Natural killer cell (primary cell): ENCODE measurements around the gene EPHA4. TPM values are rescaled to one million over a fixed set of nuclear protein-coding genes. Genes with fewer than 3 reads are reported as not detected.

ENCODE experiments used
- ATAC-seq, 3 donors: fragments of 150-1000 bp in 2 of 3; fragments of 200-7000 bp in 1 of 3; cut with Tn5 transposase; 1 replicate in 1 of 3; 2 replicates in 2 of 3; pipeline ENCODE4 v1.10.0; 2021; ENCODE audit warnings: mild to moderate bottlenecking in 2 of 3, moderate library complexity in 2 of 3
- DNase-seq, 2 donors: peaks; one replicate each; pipeline versions ENCODE4 v3.0.0 to v3.0.0-alpha.2; 2013 to 2021; ENCODE audit warnings: mixed read lengths in 1 of 2
- H3K27ac ChIP-seq: one replicate; pipeline ENCODE4 v1.5.1; 2013; ENCODE audit warnings: mild to moderate bottlenecking, low read length
- H3K27me3 ChIP-seq: one replicate; pipeline ENCODE4 v1.6.1; 2013; ENCODE audit warnings: low read length; ENCODE audit not compliant: control insufficient read depth, insufficient read depth
- H3K36me3 ChIP-seq: one replicate; pipeline ENCODE4 v1.6.1; 2013; ENCODE audit warnings: low read length; ENCODE audit not compliant: control insufficient read depth, insufficient read depth
- H3K4me1 ChIP-seq: one replicate; pipeline ENCODE4 v1.6.1; 2013; ENCODE audit warnings: low read length; ENCODE audit not compliant: control insufficient read depth, insufficient read depth
- H3K4me3 ChIP-seq: one replicate; pipeline ENCODE4 v1.5.1; 2013; ENCODE audit warnings: low read length
- H3K9me3 ChIP-seq: one replicate; pipeline ENCODE4 v1.6.1; 2013; ENCODE audit warnings: low read length; ENCODE audit not compliant: control insufficient read depth, insufficient read depth
- H3K27ac Mint-ChIP-seq, 2 donors: one replicate each; pipeline ENCODE4 v1.8.0; 2022; ENCODE audit warnings: mild to moderate bottlenecking in 2 of 2, mixed read lengths in 2 of 2, moderate library complexity in 1 of 2
- H3K27me3 Mint-ChIP-seq, 2 donors: one replicate each; pipeline ENCODE4 v1.8.0; 2022; ENCODE audit warnings: low read depth in 2 of 2, mixed read lengths in 2 of 2
- H3K36me3 Mint-ChIP-seq: one replicate; pipeline ENCODE4 v1.8.0; 2022; ENCODE audit warnings: mixed read lengths
- H3K4me1 Mint-ChIP-seq, 2 donors: one replicate each; pipeline ENCODE4 v1.8.0; 2022; ENCODE audit warnings: mixed read lengths in 2 of 2
- H3K4me3 Mint-ChIP-seq: one replicate; pipeline ENCODE4 v1.8.0; 2022; ENCODE audit warnings: mild to moderate bottlenecking, moderate library complexity, mixed read lengths
- H3K9me3 Mint-ChIP-seq, 2 donors: one replicate each; pipeline ENCODE4 v1.8.0; 2022; ENCODE audit warnings: mixed read lengths in 2 of 2
- WGBS: methylation state at CpG from one replicate; pipeline ENCODE4 v1.1.7; 2013; ENCODE audit warnings: missing lambda C conversion rate; ENCODE audit not compliant: insufficient coverage; 5-methylcytosine and 5-hydroxymethylcytosine counted together
- intact Hi-C: fragments of 100-400 bp; cut with micrococcal nuclease; formaldehyde crosslinking; loops from one replicate; pipeline ENCODE4 v1.14.2; 2022
- total RNA-seq, 4 donors: library from RNA; stranded (reverse); fragments of 120-200 nt in 1 of 4; gene quantifications; one replicate each; pipeline versions ENCODE4 v1.2.3 to v1.2.4, GENCODE V29; 2013 to 2022
- TF ChIP-seq, protein P1 (sequence below): fragments of 200-600 bp; IDR thresholded peaks from one replicate; pipeline ENCODE4 v1.8.0; 2022; ENCODE audit warnings: antibody characterized with exemption

EPHA4 gene
- total RNA-seq, 3 donors from 2014 or later (not counting 1 experiment from before 2014, with no cell fraction given): 27.2 to 48.6 (median 44.7) TPM

DNA sequence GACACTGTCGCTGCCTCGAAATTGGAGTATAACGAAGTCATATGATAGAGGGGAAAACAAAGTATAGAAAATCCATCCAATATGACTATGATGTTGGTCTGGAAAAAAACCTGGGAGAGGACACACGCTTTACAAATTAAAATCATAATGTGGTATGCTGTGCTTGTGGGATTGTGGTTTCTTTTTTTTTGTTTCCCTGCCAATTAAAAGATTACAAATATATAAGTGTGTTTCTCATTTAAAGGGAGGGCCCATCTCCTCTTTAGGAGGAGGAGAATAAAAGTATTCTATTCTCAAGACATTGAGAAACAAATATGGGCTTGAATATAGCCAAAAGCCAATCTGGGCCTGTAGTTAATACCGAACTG, 86.6 kb downstream of the EPHA4 start:
- Mint-ChIP-seq H3K9me3 (no peaks in the 10 kb centered on the region), H3K27ac (no peak overlapping the region), H3K4me1 (peaks cover 0 to 5% of the 10 kb centered on the region in 2 donors), H3K4me3 (no peak overlapping the region), H3K27me3 (no peaks in the 10 kb centered on the region), H3K36me3 (peaks cover 5% of the 10 kb centered on the region)
- Histone ChIP-seq H3K9me3 (no peaks in the 10 kb centered on the region), H3K36me3 (peaks cover 5% of the 10 kb centered on the region), H3K27me3 (no peaks in the 10 kb centered on the region), H3K4me3 (no peak overlapping the region), H3K4me1 (no peaks in the 10 kb centered on the region), H3K27ac (no peak overlapping the region)
- DNase-seq (no peak), ATAC-seq (no peak)
- TF ChIP-seq, protein P1, sequence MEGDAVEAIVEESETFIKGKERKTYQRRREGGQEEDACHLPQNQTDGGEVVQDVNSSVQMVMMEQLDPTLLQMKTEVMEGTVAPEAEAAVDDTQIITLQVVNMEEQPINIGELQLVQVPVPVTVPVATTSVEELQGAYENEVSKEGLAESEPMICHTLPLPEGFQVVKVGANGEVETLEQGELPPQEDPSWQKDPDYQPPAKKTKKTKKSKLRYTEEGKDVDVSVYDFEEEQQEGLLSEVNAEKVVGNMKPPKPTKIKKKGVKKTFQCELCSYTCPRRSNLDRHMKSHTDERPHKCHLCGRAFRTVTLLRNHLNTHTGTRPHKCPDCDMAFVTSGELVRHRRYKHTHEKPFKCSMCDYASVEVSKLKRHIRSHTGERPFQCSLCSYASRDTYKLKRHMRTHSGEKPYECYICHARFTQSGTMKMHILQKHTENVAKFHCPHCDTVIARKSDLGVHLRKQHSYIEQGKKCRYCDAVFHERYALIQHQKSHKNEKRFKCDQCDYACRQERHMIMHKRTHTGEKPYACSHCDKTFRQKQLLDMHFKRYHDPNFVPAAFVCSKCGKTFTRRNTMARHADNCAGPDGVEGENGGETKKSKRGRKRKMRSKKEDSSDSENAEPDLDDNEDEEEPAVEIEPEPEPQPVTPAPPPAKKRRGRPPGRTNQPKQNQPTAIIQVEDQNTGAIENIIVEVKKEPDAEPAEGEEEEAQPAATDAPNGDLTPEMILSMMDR: no peak
- intact Hi-C loops: no loop called here
- WGBS: 90% methylated on average over 2 of the region's 5 CpGs

DNA sequence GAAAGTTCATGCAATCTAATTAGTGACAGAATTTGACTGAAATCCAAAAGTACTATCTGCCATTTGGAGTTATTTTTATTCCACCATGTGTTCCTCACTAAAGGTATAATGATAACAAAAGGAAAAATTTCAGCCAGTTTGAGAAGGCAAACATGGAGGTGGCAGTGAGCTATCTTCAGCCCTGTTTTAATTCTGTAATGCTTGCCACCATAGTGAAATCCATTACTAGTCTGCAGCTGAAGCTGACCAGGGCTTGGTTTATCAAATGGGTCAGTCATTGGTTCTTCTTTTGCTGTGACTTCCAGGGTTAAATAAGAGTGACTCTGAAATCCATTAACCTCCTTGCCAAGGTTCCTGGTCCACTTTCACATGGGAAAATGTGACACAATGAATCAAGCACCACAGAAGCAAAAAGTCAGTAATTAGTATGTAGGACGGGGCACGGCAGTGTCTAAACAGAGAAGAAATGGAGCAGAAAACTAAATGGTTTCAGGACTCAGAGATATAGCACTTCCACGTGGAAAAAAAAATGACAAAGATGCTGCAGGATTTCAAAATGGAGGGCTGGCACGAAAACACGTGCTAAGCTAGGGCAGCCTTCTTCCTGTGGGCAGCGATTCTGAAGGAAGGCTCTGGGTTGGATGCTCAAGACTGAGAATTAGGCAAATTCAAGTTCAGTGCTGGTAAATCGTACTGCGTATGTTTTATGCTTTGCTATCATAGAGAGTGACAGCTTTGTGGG, 87.2 kb downstream of the EPHA4 start:
- intact Hi-C loops: no loop called here
- peaks cover 7% of the 10 kb centered on the region for H3K36me3 ChIP-seq
- DNase-seq: no peak
- H3K27me3 Mint-ChIP-seq: no peaks in the 10 kb centered on the region
- H3K27ac ChIP-seq: no peak overlapping the region
- H3K36me3 Mint-ChIP-seq: peaks cover 7% of the 10 kb centered on the region
- H3K27me3 ChIP-seq: no peaks in the 10 kb centered on the region
- no peaks in the 10 kb centered on the region for H3K4me1 ChIP-seq
- TF ChIP-seq, protein P1: no peak
- H3K4me1 Mint-ChIP-seq: peaks cover 0 to 4% of the 10 kb centered on the region in 2 donors
- H3K27ac Mint-ChIP-seq: no peak overlapping the region
- ATAC-seq: no peak
- H3K4me3 ChIP-seq: no peak overlapping the region
- 95% methylated on average over 8 of the region's 8 CpGs for WGBS
- no peak overlapping the region for H3K4me3 Mint-ChIP-seq
- H3K9me3 ChIP-seq: no peaks in the 10 kb centered on the region
- no peaks in the 10 kb centered on the region for H3K9me3 Mint-ChIP-seq

DNA sequence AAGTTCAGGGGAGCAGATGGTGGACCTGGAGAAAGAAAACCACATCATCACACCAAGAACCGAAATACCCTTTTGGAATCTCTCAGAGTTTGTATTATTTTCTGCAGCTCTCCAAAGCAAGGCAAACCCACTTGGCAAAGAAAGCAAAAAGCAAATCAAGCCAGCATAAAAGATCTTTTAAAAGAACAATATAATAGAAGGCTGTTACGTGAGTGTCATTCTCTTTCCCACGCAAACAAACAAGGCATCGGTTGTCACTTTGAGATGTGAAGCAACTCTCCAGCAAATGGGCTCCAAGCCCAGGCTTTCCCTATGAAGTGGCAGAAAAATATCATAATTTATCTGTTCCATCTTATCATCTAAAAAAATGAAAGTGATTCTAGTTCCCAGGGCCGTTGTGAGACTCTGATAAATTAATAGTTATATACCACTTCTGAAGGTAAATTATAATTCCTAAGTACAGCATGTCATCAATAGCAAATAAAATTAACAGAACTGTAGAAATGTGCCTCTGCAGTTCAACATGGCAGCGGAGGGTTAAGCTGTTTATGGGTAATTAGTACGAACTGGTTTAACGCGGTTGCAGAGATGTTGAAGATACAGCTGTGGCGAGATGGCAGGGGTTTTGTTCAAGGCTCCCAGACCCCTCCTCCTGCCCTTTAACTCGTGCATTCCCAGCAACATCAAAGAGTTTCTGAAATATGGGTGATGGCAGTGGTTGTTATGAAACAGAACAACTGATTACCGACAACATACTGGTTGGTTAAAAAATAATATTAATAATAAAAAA, 89.2 kb downstream of the EPHA4 start:
- ATAC-seq: no peak
- Mint-ChIP-seq H3K4me3 (no peak overlapping the region), H3K36me3 (peaks cover 7% of the 10 kb centered on the region), H3K27ac (no peak overlapping the region), H3K27me3 (no peaks in the 10 kb centered on the region), H3K4me1 (peaks cover 7 to 13% of the 10 kb centered on the region in 2 donors), H3K9me3 (no peaks in the 10 kb centered on the region)
- Histone ChIP-seq H3K9me3 (no peaks in the 10 kb centered on the region), H3K27me3 (no peaks in the 10 kb centered on the region), H3K4me3 (no peak overlapping the region), H3K4me1 (no peaks in the 10 kb centered on the region), H3K36me3 (peaks cover 7% of the 10 kb centered on the region), H3K27ac (no peak overlapping the region)
- TF ChIP-seq, protein P1: no peak
- 85% methylated on average over 10 of the region's 12 CpGs for WGBS
- no peak for DNase-seq
- intact Hi-C loops: no loop called here
